ENCODE measurements around the gene U2AF2.

- no peak for TF ChIP-seq EZH2 (IDR thresholded peaks at IDR 0.05; ENCODE audit: borderline replicate concordance)
- TF ChIP-seq, protein P1, sequence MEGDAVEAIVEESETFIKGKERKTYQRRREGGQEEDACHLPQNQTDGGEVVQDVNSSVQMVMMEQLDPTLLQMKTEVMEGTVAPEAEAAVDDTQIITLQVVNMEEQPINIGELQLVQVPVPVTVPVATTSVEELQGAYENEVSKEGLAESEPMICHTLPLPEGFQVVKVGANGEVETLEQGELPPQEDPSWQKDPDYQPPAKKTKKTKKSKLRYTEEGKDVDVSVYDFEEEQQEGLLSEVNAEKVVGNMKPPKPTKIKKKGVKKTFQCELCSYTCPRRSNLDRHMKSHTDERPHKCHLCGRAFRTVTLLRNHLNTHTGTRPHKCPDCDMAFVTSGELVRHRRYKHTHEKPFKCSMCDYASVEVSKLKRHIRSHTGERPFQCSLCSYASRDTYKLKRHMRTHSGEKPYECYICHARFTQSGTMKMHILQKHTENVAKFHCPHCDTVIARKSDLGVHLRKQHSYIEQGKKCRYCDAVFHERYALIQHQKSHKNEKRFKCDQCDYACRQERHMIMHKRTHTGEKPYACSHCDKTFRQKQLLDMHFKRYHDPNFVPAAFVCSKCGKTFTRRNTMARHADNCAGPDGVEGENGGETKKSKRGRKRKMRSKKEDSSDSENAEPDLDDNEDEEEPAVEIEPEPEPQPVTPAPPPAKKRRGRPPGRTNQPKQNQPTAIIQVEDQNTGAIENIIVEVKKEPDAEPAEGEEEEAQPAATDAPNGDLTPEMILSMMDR (IDR thresholded peaks at IDR 0.05; ENCODE audit: poor library complexity), result no peak
These were observed 10.5 kb upstream of the U2AF2 start for GRCh38 chr19:55644191-55644833.

Data from hepatocyte (in vitro differentiated cells).